Measurements from ENCODE around the gene CLDN1.

- TF ChIP-seq, protein P1, sequence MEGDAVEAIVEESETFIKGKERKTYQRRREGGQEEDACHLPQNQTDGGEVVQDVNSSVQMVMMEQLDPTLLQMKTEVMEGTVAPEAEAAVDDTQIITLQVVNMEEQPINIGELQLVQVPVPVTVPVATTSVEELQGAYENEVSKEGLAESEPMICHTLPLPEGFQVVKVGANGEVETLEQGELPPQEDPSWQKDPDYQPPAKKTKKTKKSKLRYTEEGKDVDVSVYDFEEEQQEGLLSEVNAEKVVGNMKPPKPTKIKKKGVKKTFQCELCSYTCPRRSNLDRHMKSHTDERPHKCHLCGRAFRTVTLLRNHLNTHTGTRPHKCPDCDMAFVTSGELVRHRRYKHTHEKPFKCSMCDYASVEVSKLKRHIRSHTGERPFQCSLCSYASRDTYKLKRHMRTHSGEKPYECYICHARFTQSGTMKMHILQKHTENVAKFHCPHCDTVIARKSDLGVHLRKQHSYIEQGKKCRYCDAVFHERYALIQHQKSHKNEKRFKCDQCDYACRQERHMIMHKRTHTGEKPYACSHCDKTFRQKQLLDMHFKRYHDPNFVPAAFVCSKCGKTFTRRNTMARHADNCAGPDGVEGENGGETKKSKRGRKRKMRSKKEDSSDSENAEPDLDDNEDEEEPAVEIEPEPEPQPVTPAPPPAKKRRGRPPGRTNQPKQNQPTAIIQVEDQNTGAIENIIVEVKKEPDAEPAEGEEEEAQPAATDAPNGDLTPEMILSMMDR (IDR thresholded peaks at IDR 0.05): no peak
- no peak for TF ChIP-seq POLR2AphosphoS5 (IDR thresholded peaks at IDR 0.05)
- TF ChIP-seq POLR2A (IDR thresholded peaks at IDR 0.05): no peak
Observed at GRCh38 chr3:190294030-190294429, 28.2 kb downstream of the CLDN1 start.
